Ishikawa (cell line): ENCODE data around the gene ILKAP.

ENCODE experiments used
- CREB1 ChIP-seq: IDR thresholded peaks from 2 replicates; pipeline ENCODE4 v1.6.1; 2012; ENCODE audit warnings: low read depth
- EP300 ChIP-seq: IDR thresholded peaks from 2 replicates; pipeline ENCODE4 v1.6.1; 2012; ENCODE audit warnings: borderline replicate concordance
- RAD21 ChIP-seq: IDR thresholded peaks from 2 replicates; pipeline ENCODE4 v1.6.1; 2012; ENCODE audit warnings: low read depth
- REST ChIP-seq: IDR thresholded peaks from 2 replicates; pipeline ENCODE4 v1.6.1; 2012; ENCODE audit warnings: low read depth, mild to moderate bottlenecking
- TAF1 ChIP-seq: IDR thresholded peaks from 2 replicates; pipeline ENCODE4 v1.6.1; 2012; ENCODE audit warnings: low read depth, mild to moderate bottlenecking
- TCF12 ChIP-seq: IDR thresholded peaks from 2 replicates; pipeline ENCODE4 v1.6.1; 2012; ENCODE audit warnings: low read depth
- USF1 ChIP-seq: IDR thresholded peaks from 2 replicates; pipeline ENCODE4 v1.6.1; 2012

GRCh38 chr2:238149841-238150572 is 53.5 kb downstream of the ILKAP start:
- peak; percentile 77 for TF ChIP-seq EP300
- no peak for TF ChIP-seq CREB1
- no peak for TF ChIP-seq REST
- TF ChIP-seq TAF1 = no peak; the same call in 1 of the 2 replicates
- TF ChIP-seq TCF12 = peak; percentile 94
- TF ChIP-seq RAD21 = no peak
- TF ChIP-seq USF1 = peak; percentile 76
